Bronchial epithelial cell (primary cell): ENCODE results near the gene TMEM18. TPM values are rescaled to one million over a fixed set of nuclear protein-coding genes. Genes with fewer than 3 reads are reported as not detected.
A peak's percentile ranks its signal among the peaks of the same experiment; 100 is the strongest.

ENCODE experiments used
- DNase-seq: peaks from one replicate; pipeline ENCODE4 v3.0.0-alpha.2; 2010; ENCODE audit warnings: low read depth
- FAIRE-seq: peaks from 2 replicates; lab custom pipeline; 2011; peaks lifted over from hg19 to GRCh38; lab: Jason Lieb, UNC
- H3K27me3 ChIP-seq: 2 replicates; pipeline ENCODE4 v1.5.1; 2011; ENCODE audit warnings: low read length; ENCODE audit not compliant: control insufficient read depth, insufficient read depth
- H3K36me3 ChIP-seq: 2 replicates; pipeline ENCODE4 v1.5.1; 2011; ENCODE audit warnings: low read length; ENCODE audit not compliant: control insufficient read depth, insufficient read depth
- H3K4me3 ChIP-seq: 2 replicates; pipeline ENCODE4 v1.5.1; 2011; ENCODE audit warnings: mild to moderate bottlenecking, low read depth, low read length, control low read depth
- CTCF ChIP-seq: IDR thresholded peaks from 2 replicates; pipeline ENCODE4 v1.5.1; 2011; ENCODE audit warnings: mild to moderate bottlenecking, moderate library complexity, low read length, control low read depth, inconsistent platforms; ENCODE audit not compliant: insufficient read depth, severe bottlenecking
- total RNA-seq: library from RNA; depleted of rRNA; stranded (reverse); fragments of >200 nt; gene quantifications from 2 replicates; pipeline ENCODE4 v1.2.1, GENCODE V29; 2014

Gene TMEM18
- total RNA-seq, 1 donor from 2014 or later: 30.5 TPM

DNA sequence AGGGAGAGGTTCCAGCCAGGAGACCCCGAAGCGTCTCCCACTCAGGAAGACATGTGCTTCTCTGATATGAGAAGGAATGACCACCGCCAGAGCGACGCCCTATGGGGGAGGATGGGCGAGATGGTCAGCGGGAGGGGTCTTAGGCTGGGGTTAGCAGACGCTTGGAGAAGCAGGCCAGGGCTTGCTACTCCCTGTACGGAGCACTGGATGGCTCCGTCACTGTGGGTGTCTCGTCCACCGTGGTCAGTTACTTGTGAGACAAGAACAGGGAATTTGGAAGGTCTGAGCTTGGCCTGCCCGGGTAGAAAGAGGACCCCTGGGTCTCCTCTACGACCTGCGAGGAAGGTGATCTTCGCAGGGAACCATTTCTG, 39.8 kb downstream of the TMEM18 start:
- no peak for FAIRE-seq
- no peak overlapping the region for H3K4me3 ChIP-seq
- TF ChIP-seq CTCF: no peak
- H3K27me3 ChIP-seq: no peaks in the 10 kb centered on the region
- H3K36me3 ChIP-seq: no peaks in the 10 kb centered on the region
- DNase-seq: no peak

DNA sequence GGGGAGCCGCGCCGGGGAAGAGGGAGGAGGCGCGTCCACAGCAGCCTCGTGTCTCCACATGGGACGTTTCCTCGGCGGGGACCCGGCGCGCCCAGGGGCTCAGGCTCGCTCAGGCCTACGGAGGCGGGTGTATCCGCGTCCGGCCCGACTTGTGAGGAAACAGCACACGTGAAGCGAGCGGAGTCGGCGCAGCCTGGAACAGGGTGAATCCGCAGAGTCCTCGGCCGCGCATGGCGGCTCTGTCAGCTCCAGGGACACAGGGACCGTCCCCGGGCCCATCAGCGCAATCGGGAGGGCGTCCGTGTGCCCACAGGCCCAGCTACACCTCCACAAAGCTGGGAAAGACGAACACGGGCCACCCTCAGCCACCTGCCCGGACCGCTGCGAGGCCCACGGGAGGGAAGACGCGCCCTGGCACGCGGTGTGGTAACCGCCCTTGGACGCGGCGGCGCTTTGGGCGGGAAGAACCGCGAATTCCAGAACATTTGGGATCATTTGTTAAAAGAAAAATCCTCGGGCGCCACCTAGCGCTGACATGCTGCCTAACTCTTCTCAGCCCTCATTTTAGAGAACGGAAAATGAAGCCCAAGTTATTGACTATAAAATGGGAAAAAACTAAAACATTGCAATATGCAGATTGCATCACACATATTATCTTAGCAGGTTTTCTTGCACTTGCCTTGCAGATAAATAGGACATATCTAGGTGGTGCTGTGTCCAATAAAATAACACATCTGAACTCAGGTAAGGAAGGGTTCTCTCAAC, 40.4 kb downstream of the TMEM18 start:
- no peak for FAIRE-seq
- H3K4me3 ChIP-seq: no peak overlapping the region

DNA sequence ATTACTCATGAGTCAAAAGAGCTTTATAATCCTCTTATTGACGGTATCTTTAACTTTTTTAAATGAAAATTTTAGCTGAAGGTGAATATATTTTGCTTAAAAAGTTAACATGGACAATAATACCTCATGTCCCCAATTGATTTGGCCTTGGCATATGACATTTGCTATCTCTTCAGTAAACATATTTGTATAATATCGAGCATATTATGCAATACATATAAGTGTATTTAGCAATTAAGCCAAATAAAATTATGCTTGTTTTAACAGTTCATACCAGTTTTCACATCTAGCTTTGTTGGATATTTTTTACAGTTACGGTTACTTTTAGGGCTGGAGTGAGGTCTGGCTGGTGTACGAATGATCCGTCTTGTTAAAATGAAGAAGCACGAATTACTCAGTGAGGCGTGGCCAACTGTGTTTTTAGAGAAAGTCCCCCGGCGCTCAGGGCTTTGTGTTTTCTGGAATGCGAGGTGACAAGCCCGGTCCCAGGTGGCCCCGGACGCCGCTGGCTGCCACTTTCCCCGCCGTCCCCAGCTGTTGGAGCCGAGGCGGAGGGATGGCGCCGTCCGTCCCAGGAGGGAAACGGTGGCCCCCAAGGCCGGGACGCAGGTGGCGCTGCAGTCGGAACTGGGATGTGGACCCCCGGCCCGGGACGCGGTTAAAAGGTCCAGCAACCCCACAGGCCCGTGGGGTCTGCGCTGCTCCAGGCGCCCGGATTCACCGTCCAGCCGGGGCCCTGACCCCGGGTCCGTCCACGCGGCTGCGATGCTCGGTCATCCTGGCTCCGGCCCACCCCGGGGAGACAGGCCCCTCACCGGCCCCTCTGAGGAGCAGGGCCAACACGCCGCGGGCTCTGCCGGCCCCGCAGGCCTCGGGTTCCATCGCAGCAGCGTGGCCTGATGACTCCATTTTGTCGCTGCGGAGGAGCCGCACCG, 41.3 kb downstream of the TMEM18 start:
- no peak for TF ChIP-seq CTCF
- Histone ChIP-seq H3K4me3 (no peak overlapping the region), H3K36me3 (no peaks in the 10 kb centered on the region), H3K27me3 (no peaks in the 10 kb centered on the region)
- no peak for FAIRE-seq
- DNase-seq: no peak

More for the DNA sequence above, 40.4 kb downstream of the TMEM18 start:
- no peaks in the 10 kb centered on the region for H3K36me3 ChIP-seq
- DNase-seq: peak; percentile 29
- peak; percentile 70 for TF ChIP-seq CTCF
- H3K27me3 ChIP-seq: no peaks in the 10 kb centered on the region

- DNase-seq (no peak), FAIRE-seq (peak; percentile 32)
- H3K36me3 ChIP-seq: no peaks in the 10 kb centered on the region
- no peak overlapping the region for H3K4me3 ChIP-seq
- H3K27me3 ChIP-seq: no peaks in the 10 kb centered on the region
- TF ChIP-seq CTCF: no peak
These were observed 42.4 kb downstream of the TMEM18 start for GRCh38 chr2:634636-635388.

DNA sequence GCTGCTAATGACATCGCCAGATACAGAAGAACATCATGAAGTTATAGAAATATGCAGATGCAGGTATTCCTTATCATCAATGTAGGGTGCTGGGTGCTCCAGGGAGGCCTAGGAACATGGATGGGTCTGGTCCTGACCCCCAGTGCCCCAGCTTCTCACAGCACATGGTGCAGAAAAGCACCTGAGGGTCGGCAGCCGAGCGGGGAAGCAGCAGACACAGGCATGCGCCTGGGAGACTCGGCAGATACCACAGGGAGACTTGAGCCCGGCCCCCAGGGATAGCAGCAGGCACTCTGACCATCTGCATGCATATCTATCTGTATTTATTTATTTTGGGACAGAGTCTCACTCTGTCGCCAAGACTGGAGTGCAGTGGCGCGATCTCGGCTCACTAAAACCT, 43.2 kb downstream of the TMEM18 start:
- FAIRE-seq (no peak), DNase-seq (no peak)
- no peak overlapping the region for H3K4me3 ChIP-seq
- TF ChIP-seq CTCF: no peak
- no peaks in the 10 kb centered on the region for H3K36me3 ChIP-seq
- no peaks in the 10 kb centered on the region for H3K27me3 ChIP-seq
